HG02798 (cell line): ENCODE measurements around the gene SCYGR1.
"Not testable (repeated sequence)": the region's sequence is repeated elsewhere in the genome, so short reads cannot be mapped to it uniquely, and the experiment has no call there.

Source experiments
- ATAC-seq: cut with Tn5 transposase; IDR thresholded peaks from one replicate; pipeline ENCODE4 v1.9.1; 2021; ENCODE audit warnings: mild to moderate bottlenecking; ENCODE audit not compliant: unreplicated experiment, poor library complexity

The SCYGR1 gene

DNA sequence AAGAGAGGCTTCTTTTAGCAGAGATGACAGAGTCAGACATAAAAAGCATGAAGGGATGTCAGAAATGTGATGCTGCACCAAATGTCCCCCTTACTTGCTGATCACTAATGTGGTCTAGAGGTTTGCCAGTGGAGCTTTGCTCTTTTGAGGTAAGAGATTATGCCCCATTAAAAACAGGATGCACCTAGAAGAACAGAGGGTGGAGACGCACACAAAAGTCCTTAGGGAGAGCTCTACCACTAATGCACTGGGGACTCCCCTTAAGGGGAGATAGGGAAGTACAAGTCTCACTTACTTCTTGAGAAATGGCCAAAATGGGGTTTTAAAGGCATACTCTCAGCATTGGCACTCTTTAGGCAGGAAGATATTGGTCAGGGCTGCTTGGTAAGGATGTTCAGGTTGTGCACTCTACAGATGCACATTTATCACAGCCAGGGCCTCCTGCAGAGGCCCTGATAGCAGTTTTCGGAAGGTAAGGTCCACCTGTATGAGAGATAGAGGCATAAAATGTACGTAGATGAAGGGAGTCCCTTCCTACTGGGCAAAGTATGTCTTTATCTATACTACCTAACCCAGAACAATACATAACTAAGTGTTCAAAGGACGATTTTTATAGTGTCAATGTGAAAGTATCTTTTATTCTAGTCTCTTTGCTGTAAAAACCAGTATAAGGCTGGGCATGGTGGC lies 17.0 kb upstream of the SCYGR1 start:
- ATAC-seq, result no peak

DNA sequence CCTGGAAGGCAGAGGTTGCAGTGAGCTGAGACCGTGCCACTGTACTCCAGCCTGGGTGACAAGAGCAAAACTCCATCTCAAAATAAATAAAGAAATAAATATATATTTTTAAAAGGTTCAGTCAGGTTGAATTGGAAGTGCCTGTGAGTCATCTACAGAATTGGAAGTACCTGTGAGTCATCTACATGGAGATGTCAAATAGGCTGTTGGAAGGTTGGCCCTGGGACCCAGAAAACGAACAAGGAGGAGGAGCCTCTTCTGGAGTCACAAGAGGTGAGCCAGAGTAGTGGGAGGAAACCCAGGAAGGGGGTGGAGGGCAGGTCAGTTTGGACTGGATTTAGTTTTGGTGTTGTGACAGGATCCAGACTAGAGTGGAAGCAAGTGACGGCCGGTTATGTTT lies 15.2 kb upstream of the SCYGR1 start:
- no peak for ATAC-seq

- ATAC-seq, result no peak
These were observed 14.6 kb upstream of the SCYGR1 start for GRCh38 chr2:227402321-227402720.

DNA sequence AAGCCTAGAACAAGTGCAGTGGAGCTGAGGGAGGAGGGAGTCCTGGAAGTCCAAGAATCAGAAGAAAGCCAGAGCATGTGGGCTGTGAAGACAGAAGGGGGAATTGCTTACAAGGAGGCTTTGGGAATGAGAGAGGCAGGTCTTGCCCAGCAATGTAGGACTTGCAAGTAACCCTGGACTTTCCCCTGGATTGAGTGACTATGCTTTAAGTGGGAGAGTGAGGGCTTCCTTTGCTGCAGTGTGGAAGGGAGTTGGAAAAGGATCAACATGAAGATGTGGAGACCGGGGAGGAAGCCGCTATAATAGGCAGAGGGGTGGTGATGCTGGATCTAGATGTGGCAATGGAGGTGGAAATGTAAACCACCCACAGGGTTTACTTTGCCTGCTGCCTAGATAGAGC lies 13.8 kb upstream of the SCYGR1 start:
- ATAC-seq, result no peak

DNA sequence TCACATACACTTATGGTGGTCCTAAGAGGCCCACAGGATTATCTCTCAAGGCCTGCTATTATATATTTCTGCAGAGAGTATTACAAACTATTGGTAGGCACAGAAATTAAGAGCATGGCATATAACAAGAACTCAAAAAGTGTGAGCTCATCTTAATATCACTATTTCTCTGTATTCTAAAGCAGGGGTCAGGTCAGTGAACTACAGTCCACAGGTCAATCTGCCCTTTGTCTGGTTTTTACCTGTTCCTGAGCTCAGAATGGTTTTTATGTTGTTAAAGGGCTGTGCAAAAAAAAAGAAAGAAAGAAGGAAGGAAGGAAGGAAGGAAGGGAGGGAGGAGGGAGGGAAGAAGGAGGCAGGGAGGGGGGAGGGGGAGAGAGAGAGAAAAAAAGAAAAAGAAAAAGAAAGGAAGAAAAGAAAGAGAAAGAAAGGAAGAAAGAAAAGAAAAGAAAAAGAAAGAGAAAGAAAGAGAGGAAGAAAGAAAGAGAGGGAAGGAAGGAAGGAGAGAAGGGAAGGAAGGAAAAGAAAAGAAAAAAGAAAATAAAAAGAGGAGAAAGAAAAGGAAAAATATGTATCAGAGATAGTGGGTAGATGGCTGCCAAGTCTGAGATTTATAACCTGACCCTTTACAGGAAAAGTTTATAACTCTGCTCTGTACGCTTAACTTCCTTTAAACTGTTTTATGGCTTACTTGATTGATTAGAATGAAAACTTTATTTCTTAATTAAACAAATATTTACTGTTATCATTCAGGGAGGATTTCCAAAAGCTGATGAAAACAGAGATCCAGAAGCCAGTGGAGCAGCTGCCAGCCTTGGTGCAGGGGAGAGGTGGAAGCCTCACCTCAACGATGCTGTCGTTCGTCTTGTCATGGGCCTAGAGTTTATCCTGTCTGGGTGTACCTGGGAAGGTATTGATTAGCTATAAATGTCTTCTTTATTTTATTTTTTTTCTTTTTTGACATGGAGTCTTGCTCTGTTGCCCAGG lies 11.2 kb upstream of the SCYGR1 start:
- ATAC-seq, result no peak

- no peak for ATAC-seq
These were observed 9.8 kb upstream of the SCYGR1 start for GRCh38 chr2:227397562-227397961.

- no peak for ATAC-seq
These were observed 7.8 kb upstream of the SCYGR1 start for GRCh38 chr2:227395556-227395955.

- ATAC-seq, result no peak
These were observed 6.7 kb upstream of the SCYGR1 start for GRCh38 chr2:227394401-227394800.

DNA sequence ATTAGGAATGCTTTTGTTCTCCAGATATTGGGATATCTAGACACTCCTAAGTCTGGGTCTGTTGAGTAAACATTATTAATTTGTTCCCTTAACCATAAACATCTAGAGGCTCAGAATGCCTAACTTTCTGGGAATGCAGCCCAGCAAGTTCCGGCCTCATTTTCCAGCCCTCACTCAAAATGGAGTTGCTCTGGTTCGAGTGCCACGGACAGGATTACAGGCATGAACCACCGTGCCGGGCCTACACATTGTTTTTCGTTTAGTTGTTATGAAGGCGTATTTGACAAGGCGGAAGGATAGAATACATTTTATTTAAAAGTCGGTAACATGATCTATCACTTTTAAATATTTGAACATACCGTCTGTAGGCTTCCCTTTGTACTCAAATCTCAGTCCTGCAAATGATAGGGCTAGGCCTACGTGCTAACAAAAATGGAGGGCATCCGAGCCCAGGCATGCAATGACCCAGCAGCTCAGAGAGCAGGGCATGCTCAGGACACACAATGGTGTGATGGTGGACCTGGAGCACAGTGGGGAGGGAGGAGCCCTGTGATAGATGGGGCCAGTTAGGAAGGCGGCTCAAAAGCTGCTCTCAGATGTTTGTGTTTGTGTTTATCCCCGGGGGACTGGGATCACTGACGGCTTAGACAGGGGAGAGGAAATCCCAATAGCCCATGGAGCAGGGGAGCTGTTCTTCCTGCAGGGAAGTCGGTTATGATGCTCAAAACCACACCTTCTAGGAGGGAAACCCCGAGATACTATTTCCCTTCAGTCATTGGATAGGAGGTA lies 2.9 kb upstream of the SCYGR1 start:
- no peak for ATAC-seq

GRCh38 chr2:227389661-227390060 lies 1.9 kb upstream of the SCYGR1 start:
- no peak for ATAC-seq

DNA sequence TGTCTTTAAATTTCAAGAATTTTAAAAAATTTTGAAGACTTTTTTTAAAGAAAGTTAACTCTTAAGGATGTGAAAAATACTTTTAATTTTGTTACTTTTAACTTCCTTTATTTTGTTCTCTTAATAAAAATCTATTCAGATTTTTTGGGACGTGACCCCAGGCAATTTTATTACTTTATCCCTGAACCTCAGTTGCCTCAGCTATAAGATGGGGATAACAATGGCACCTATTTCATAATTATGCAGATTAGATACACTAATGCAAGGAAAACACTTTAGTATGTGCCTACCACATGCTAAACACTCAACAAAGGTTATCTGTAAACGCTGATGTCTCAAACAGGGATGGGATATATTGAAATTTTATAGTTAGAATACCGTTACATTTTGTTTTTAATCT lies 1.5 kb upstream of the SCYGR1 start:
- no peak for ATAC-seq

DNA sequence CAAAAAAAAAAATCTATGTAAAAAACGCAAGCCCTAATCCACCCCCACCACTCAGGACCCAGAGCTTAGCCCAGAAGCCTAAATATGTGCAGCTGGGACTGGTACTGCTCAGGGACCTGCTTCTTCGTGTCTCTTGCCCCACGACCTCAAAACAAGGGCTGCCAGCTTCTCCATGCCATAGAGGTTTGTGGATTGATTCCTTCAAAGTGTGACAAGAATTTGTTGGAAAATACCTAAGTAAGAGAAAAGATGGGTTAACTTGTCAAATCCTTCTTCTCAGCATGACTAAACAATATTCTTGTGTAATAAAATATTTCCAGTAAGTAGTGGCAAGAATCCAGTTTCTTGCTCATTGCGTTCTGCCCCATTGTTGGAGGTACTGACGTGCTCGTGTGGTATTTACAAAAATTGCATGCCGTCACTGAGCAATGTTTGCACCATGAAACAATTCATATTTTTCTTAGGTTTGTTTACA lies 825 bp upstream of the SCYGR1 start:
- no peak for ATAC-seq

- no peak for ATAC-seq
These were observed 1.1 kb downstream of the SCYGR1 start for GRCh38 chr2:227386630-227387029.

DNA sequence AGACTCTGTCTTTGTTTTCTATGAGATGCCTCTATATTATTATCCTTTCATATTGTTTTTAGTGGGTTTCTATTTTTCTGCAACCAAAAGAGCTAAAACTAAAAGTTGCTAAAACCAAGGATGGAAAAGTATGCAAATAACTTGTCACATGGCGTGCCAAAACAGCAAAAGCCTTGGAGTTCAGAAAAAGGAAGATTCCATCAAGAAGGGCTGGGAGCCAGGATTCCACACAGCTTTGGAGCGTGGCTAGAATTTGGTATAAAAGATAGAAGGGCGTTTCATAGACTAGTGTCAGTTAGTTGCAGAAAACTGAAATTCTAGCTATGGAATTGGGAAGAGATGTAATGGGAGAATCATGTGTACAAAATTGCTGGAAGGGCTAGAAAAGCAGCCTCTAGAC lies 4.1 kb downstream of the SCYGR1 start:
- no peak for ATAC-seq

- not testable (repeated sequence) for ATAC-seq
These were observed 5.4 kb downstream of the SCYGR1 start for GRCh38 chr2:227382241-227382835.

DNA sequence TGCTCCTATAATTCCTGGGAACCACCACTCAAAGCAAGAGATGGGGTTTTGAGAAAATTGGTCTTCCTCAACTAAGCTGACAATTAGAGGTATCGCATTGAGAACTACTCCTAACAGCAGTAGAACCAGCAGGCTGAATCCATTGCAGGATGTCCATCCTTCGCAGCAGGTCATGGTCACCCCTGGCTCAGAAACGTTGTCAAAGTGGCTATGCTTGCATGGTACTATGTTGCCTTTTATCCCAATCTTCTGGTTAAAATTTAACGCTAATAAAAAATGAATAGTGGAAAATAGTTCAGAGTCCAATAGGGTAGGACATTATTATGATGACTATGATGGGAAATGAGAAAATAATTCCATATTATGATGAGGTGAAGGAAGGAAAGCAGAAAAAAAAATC lies 8.7 kb downstream of the SCYGR1 start, which contains the start of gene TM4SF20:
TM4SF20 (minus strand) TSS at position 212 of the 400 bp plus-strand sequence; CDS start at position 174, 38 bp downstream.
- ATAC-seq, result no peak

DNA sequence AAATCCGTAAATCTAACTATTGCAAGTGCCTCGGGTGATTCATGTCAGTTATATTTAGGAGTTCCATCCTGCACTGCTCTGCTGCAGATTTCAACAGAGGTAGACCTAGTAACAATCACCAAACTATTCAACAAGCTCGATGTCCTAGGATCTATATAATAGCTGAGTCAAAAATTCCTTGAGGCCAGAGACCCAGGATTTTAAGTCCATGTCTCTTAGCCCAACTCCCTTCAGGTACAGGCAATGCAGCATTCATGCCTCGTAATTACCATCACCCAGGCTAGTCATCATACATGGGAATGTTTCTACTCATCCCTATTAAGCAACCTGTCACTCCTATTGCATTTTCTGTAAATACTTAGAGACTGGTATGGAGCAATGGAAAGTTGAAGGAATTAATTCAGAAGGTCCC lies 9.4 kb downstream of the SCYGR1 start:
- ATAC-seq, result no peak

DNA sequence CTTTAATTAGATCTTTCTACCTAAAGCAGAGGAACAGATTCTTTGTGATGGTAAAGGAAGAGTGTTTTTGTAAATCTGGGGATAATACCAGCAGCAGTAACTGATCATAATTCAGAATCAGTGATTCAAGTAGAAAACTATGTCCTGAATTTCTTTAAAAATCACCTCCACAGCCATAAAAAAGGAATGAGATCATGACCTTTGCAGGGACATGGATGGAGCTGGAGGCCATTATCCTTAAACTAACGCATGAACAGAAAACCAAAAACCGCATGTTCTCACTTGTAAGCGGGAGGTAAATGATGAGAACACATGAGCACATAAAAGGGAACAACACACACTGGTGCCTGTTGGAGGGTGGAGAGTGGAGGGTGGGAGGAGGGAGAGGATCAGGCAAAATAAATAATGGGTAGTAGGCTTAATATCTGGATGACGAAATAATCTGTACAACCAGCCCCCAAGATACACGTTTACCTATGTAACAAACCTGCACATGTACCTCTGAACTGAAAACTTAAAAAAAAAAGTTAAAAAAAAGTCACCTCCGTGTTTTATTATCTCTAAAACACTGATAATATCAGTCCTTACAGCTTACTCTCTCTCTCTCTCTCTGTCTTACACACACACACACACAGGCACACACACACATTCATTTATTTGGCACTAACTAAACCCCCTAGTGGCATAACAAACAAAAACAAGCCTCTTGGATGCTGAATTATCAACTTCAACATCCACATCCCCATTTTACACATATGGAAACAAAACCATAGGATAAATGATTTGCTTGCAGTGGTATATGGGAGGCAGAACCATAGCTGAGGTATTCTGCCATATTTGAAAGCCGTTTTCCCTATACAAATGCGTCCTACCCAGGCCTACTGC lies 10.0 kb downstream of the SCYGR1 start:
- no peak for ATAC-seq
